ENCODE results near the gene SUPT3H. TPM values are rescaled to one million over a fixed set of nuclear protein-coding genes. Genes with fewer than 3 reads are reported as not detected.

The SUPT3H gene
- total RNA-seq, 2 experiments from 2014 or later: 8.7 to 9.0 TPM

DNA sequence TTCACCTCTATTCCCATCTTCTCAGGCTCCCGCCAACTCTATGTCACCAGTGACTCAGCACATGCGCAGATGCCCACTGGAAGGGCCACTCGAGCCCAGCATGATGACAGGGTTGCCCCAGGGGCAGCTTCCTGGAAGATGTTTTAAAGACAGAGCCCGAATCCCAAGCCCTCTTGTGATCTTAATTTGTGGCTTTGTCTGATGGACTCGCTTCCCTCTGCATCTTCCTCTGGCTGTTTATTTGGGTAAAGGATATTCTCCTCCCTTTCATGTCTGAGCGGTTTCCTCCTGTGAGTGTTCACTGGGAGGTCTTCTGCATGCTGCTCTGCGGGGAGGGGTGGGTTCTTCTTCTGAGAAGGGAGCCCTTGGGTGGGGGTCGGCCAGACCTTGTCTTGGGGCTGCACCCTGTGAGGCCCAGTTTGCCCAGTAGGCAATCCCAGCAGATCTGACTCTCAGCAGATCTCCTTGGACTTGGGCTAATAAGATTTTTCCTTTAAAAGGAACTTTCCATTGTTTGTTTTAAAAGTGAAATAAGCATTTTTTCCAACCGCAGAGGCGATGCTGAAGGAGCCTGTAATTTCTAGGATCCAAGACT is 589.2 kb downstream of the SUPT3H start:
- ChIA-PET POLR2A (no interaction called here), CTCF (no interaction called here)
- H3K4me3 Mint-ChIP-seq: no peak overlapping the region
- no peak overlapping the region for H3K27ac Mint-ChIP-seq
- peaks cover 18% of the 10 kb centered on the region for H3K4me1 Mint-ChIP-seq
- no peaks in the 10 kb centered on the region for H3K27me3 Mint-ChIP-seq
- H3K9me3 Mint-ChIP-seq: peaks cover 30% of the 10 kb centered on the region
- DNase-seq: no peak
- H3K36me3 Mint-ChIP-seq (ENCODE audit: low read depth): peaks cover 22% of the 10 kb centered on the region

GRCh38 chr6:44787254-44787834 is 590.4 kb downstream of the SUPT3H start:
- Mint-ChIP-seq H3K27me3 (no peaks in the 10 kb centered on the region), H3K36me3 (ENCODE audit: low read depth) (peaks cover 22% of the 10 kb centered on the region), H3K4me1 (peaks cover 18% of the 10 kb centered on the region), H3K9me3 (peaks cover 32% of the 10 kb centered on the region), H3K4me3 (peak overlapping the region; percentile 2), H3K27ac (peak overlapping the region; percentile 73)
- peak; percentile 7 for DNase-seq
- CTCF ChIA-PET: no interaction called here
- POLR2A ChIA-PET: no interaction called here

DNA sequence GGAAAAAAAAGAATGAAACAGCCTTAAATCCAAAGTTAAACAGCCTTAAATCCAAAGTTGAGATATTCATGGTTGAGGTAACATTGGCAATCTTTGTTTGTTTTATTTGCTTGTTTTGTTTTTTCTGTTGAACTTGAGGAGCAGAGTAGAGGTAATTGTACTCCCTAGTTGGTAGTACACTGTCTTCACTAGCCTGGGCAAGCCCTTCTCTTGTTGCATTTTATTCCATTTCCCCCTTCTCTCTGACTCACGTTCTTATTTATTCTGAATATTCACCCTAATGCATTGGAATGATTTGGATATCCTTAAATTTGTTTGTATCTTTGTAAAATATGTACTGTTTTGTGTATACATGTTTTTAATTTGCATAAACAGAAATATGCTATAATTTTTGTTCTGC is 592.6 kb downstream of the SUPT3H start:
- H3K4me3 Mint-ChIP-seq: no peak overlapping the region
- peaks cover 28% of the 10 kb centered on the region for H3K9me3 Mint-ChIP-seq
- no peak overlapping the region for H3K27ac Mint-ChIP-seq
- peaks cover 22% of the 10 kb centered on the region for H3K36me3 Mint-ChIP-seq (ENCODE audit: low read depth)
- POLR2A ChIA-PET: no interaction called here
- H3K4me1 Mint-ChIP-seq: peaks cover 18% of the 10 kb centered on the region
- no peak for DNase-seq
- H3K27me3 Mint-ChIP-seq: no peaks in the 10 kb centered on the region
- CTCF ChIA-PET: interaction anchor here (0.8 to 1.0 kb wide), 2 partner anchors 59 to 152 kb away, joined by 3 read pairs; no protein-coding TSS in a partner anchor

DNA sequence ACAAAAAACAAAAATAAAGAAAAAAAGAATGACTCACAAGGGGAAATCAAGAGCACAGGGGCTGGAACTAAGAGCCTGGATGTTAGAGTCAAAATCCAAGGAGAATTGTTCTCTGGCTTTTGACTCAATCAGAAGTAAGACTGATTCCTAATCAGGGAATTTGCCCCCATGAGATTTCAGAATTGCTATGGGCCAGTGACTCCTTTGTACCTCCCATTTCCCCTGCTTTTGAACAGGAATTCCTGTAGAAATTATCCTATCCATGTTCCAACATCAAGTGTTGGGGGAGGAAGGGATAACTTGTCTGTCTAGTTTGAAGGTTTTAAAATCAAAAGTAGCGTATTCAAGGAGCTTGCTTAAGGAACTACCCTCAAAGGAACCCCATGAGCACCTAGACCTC is 593.5 kb downstream of the SUPT3H start:
- H3K36me3 Mint-ChIP-seq (ENCODE audit: low read depth): peaks cover 22% of the 10 kb centered on the region
- H3K4me1 Mint-ChIP-seq: peaks cover 18% of the 10 kb centered on the region
- H3K4me3 Mint-ChIP-seq: no peak overlapping the region
- H3K27me3 Mint-ChIP-seq: no peaks in the 10 kb centered on the region
- H3K9me3 Mint-ChIP-seq: peaks cover 28% of the 10 kb centered on the region
- no peak overlapping the region for H3K27ac Mint-ChIP-seq
- DNase-seq: no peak
- ChIA-PET CTCF (interaction anchor here (0.8 to 1.5 kb wide), 4 partner anchors 9 to 128 kb away, joined by 3 to 7 read pairs (median 3); no protein-coding TSS in a partner anchor), POLR2A (no interaction called here)

- CTCF ChIA-PET: interaction anchor here (1.0 to 1.5 kb wide), 2 partner anchors 8 to 41 kb away, joined by 3 to 7 read pairs; no protein-coding TSS in a partner anchor
- Mint-ChIP-seq H3K4me3 (no peak overlapping the region), H3K4me1 (peaks cover 9% of the 10 kb centered on the region), H3K27me3 (no peaks in the 10 kb centered on the region), H3K9me3 (peaks cover 26% of the 10 kb centered on the region), H3K36me3 (ENCODE audit: low read depth) (peaks cover 20% of the 10 kb centered on the region), H3K27ac (no peak overlapping the region)
- POLR2A ChIA-PET: no interaction called here
- no peak for DNase-seq
These were observed 594.8 kb downstream of the SUPT3H start for GRCh38 chr6:44782892-44783291.

GRCh38 chr6:44781912-44782597 is 595.7 kb downstream of the SUPT3H start:
- POLR2A ChIA-PET: no interaction called here
- H3K9me3 Mint-ChIP-seq: peaks cover 21% of the 10 kb centered on the region
- H3K27ac Mint-ChIP-seq: no peak overlapping the region
- no peak overlapping the region for H3K4me3 Mint-ChIP-seq
- DNase-seq: no peak
- peaks cover 14% of the 10 kb centered on the region for H3K36me3 Mint-ChIP-seq (ENCODE audit: low read depth)
- H3K27me3 Mint-ChIP-seq: no peaks in the 10 kb centered on the region
- CTCF ChIA-PET: interaction anchor here (1.0 kb wide), 1 partner anchor 637 kb away, joined by 4 read pairs; no protein-coding TSS in a partner anchor
- peaks cover 1% of the 10 kb centered on the region for H3K4me1 Mint-ChIP-seq

DNA sequence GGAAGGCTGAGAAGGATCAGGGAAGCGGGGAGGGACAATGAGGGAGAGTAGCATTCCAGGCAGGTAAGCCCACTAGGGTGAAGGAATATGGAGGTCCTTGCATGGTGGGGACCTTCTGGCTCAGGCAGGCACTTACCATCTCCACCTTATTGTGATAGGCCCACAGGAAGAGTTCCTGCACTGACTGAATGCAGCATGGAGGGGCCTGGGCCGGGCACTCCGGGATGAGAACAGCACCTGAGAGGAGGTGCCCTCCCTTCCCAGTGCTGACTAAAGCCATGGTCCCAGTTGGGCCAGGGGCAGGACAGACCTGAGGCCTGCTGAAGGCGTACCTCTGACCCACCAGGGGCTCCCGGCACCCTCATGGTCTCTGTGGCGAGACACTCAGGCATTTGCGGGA is 597.6 kb downstream of the SUPT3H start:
- H3K36me3 Mint-ChIP-seq (ENCODE audit: low read depth): peaks cover 6% of the 10 kb centered on the region
- H3K27me3 Mint-ChIP-seq: no peaks in the 10 kb centered on the region
- DNase-seq: no peak
- peaks cover 16% of the 10 kb centered on the region for H3K9me3 Mint-ChIP-seq
- CTCF ChIA-PET: interaction anchor here (1.2 kb wide), 1 partner anchor 15 kb away, joined by 3 read pairs; no protein-coding TSS in a partner anchor
- H3K4me3 Mint-ChIP-seq: no peak overlapping the region
- POLR2A ChIA-PET: no interaction called here
- no peaks in the 10 kb centered on the region for H3K4me1 Mint-ChIP-seq
- H3K27ac Mint-ChIP-seq: no peak overlapping the region

DNA sequence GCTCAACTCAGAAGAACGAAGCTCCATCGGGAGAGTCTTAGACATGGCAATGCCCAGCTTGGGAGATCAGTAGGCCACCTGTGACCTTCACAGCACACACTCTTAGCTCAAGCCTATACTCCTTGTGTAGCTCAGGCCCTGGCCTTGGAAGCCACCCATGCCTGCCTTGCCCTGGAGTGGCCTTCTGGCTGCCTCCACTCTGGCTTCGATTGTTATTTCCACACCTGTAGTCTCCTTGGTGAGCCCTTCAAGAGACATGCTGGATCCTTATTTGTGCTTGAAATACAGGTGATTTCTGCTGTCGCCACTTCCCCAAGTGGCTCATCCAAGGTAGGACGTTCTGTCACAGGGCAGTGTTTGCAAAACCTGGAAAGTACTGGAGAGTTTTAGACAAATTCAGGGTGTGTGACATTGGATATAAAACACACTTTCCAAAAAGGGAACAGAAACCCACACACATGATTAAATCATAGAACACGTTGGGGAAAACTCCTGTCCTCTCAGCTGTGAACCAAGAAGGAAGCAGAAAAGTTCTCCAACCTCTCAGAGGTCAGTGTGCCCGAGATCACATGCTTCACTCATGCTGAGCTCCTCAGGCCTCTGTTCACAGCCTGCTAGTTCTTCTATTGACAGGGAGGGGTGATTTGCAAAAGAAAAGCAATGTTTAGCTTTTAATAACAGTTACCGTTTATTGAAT is 598.5 kb downstream of the SUPT3H start:
- Mint-ChIP-seq H3K36me3 (ENCODE audit: low read depth) (peaks cover 2% of the 10 kb centered on the region), H3K4me1 (no peaks in the 10 kb centered on the region), H3K9me3 (peaks cover 14% of the 10 kb centered on the region), H3K4me3 (no peak overlapping the region), H3K27ac (no peak overlapping the region), H3K27me3 (no peaks in the 10 kb centered on the region)
- DNase-seq: no peak
- ChIA-PET CTCF (interaction anchor here (0.8 to 1.2 kb wide), 2 partner anchors 14 to 36 kb away, joined by 3 read pairs; no protein-coding TSS in a partner anchor), POLR2A (no interaction called here)

Small RNAs within 50 kb of the gene (microRNA-seq; reads per million reads assigned to microRNA genes)
- gene MIR586 (ENCODE audit: borderline microRNAs expressed, borderline replicate concordance): not detected

Other genes starting within 250 kb of the SUPT3H start
- gene RUNX2, start 49.6 kb downstream of the SUPT3H start, total RNA-seq: 10 to 100 TPM; 13.2 to 13.4 TPM